Fibroblast of pulmonary artery (primary cell): ENCODE measurements around the gene DRAM2.

ENCODE experiments used
- DNase-seq: peaks from one replicate; pipeline ENCODE4 v3.0.0-alpha.2; 2010; ENCODE audit warnings: low read depth
- H3K4me3 ChIP-seq: replicated peaks from 2 replicates; pipeline ENCODE4 v1.5.1; 2011; ENCODE audit warnings: low read depth, mild to moderate bottlenecking, control low read depth, low read length, moderate library complexity
- TF ChIP-seq, protein P1 (sequence below): IDR thresholded peaks from 2 replicates; pipeline ENCODE4 v1.5.1; 2011; ENCODE audit warnings: mild to moderate bottlenecking, control low read depth, low read length, inconsistent platforms; ENCODE audit errors: missing control alignments

Gene DRAM2

DNA sequence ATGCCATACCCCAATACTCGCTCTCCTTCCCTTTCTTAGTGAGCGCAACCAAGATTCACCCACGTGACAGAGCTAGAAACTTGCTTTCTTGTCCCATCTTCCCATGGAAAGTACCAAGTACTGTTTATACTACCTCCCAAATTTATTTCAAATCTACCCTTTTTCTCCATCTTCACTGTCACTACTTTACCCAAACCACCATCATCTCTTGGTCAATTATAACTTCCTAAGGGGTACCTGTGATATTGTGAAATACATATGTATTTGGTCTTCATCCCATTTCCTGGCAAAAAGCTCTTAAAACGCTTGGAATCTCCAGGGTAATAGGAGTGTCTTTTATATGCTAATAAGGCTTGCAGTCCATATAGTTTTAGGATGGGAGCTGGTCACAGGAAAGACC lies 8.2 kb downstream of the DRAM2 start:
- DNase-seq: no peak
- no peak overlapping the region for H3K4me3 ChIP-seq
- TF ChIP-seq, protein P1, sequence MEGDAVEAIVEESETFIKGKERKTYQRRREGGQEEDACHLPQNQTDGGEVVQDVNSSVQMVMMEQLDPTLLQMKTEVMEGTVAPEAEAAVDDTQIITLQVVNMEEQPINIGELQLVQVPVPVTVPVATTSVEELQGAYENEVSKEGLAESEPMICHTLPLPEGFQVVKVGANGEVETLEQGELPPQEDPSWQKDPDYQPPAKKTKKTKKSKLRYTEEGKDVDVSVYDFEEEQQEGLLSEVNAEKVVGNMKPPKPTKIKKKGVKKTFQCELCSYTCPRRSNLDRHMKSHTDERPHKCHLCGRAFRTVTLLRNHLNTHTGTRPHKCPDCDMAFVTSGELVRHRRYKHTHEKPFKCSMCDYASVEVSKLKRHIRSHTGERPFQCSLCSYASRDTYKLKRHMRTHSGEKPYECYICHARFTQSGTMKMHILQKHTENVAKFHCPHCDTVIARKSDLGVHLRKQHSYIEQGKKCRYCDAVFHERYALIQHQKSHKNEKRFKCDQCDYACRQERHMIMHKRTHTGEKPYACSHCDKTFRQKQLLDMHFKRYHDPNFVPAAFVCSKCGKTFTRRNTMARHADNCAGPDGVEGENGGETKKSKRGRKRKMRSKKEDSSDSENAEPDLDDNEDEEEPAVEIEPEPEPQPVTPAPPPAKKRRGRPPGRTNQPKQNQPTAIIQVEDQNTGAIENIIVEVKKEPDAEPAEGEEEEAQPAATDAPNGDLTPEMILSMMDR: no peak

DNA sequence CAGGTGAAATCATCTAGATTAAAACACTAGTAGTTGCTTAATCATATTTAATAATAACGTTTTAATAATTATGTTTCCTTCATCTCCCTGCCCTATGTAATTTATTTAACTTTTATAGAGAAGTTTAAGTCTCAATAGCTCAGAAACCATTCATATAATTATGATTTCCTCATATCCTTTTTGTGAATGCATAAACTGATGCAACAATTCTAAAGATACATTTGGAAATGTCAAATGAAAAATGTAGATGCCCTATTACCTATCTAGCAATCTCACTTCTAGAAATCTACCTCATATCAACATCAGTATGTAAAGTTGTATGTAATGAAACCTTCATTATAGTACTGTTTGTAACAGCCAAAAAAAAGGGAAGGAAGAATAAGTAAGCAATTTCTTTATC lies 10.5 kb downstream of the DRAM2 start:
- TF ChIP-seq, protein P1: no peak
- no peak overlapping the region for H3K4me3 ChIP-seq
- no peak for DNase-seq

- no peak for DNase-seq
- H3K4me3 ChIP-seq: no peak overlapping the region
- TF ChIP-seq, protein P1: no peak
Observed at GRCh38 chr1:111127923-111128643, 11.8 kb downstream of the DRAM2 start.

- TF ChIP-seq, protein P1: no peak
- H3K4me3 ChIP-seq: no peak overlapping the region
- no peak for DNase-seq
Observed at GRCh38 chr1:111126354-111126753, 13.5 kb downstream of the DRAM2 start.

- TF ChIP-seq, protein P1: no peak
- DNase-seq: no peak
- H3K4me3 ChIP-seq: no peak overlapping the region
Observed at GRCh38 chr1:111116496-111116895, 23.4 kb downstream of the DRAM2 start.

GRCh38 chr1:111110197-111110899 lies 29.5 kb downstream of the DRAM2 start:
- TF ChIP-seq, protein P1: no peak
- peak; percentile 36 for DNase-seq

More at GRCh38 chr1:111110197-111110899, 29.5 kb downstream of the DRAM2 start:
- no peak overlapping the region for H3K4me3 ChIP-seq
